HUDEP-2 (cell line): ENCODE results near the gene TBC1D9B.

Experiments
- DNase-seq, 76 experiments: peaks; one replicate each; lab custom pipeline; 2025; ENCODE audit not compliant: unreplicated experiment in 76 of 76; lab: John Stamatoyannopoulos, UW

TBC1D9B gene

GRCh38 chr5:179907556-179908324 is at the start of gene TBC1D9B:
Gene TBC1D9B (minus strand): TSS chr5:179907897. CDS start chr5:179907821, 76 bp downstream.
- peak in 50 of 76 experiments; percentile 8 to 62 (median 30) for DNase-seq

DNA sequence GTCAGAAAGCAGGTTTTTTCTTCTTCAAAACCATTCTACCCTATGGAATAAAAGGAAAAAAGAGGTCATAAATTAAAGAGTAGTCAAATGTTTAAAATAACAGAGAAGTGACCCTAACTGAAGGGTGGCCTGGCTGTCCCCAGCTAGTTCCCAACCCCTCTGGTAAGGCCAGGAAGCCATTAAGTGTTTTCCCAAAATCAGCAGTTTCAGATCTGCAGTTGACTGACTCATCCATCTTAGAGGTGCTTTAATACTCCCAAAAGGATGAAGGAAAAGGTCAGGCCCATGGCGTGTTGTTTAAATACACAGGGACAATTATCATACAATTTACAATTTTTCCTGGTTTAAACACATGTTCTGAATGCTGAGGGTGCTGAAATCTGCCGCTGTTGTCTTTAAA is 47.9 kb upstream of the TBC1D9B start:
- DNase-seq, result no peak

- no peak for DNase-seq
These were observed 47.4 kb upstream of the TBC1D9B start for GRCh38 chr5:179955062-179955461.

DNA sequence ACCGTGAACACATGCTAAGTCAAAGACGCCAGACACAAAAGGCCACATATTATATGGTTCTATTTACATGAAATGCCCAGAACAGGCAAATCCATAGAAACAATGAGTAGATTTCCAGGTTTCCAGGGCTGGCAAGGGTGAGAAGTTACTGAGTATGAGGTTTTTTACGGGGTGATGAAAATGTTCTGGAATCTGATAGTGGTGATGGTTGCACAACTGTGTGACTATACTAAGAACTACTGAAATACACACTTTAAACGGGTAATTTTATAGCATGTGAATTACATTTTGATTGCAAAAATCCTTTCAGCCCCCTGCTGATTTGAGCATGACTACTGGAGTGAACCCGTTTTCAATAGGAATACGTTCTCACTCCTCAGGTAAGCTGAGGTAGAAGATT is 46.7 kb upstream of the TBC1D9B start:
- no peak for DNase-seq

- DNase-seq, result no peak
These were observed 46.3 kb upstream of the TBC1D9B start for GRCh38 chr5:179953987-179954386.

DNA sequence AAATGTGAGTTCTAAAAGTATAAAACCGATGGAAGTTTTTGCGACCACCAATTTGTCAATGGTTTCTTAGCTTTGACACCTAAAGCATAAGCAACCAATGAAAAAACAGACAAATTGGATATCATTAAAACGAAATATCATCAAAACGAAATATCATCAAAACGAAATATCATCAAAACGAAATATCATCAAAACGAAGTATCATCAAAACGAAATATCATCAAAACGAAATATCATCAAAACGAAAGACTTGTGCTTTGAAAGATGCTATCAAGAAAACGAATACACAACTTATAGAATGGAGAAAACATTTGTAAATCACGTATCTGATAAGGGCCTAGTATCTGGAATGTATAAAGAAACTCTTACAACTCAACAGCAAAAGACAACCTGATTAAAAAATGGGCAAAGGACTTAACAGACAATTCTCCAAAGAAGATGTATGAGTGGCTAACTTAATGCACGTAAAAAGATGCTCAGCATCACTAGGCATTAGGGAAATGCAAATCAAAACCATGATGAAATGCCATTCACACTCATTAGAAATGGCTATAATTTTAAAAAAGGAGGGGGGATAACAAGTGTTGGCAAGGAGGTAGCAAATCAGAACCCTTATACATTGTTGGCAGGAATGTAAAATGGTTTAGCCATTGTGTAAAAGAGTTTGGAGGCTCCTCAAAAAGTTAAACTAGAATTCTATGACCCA is 29.4 kb upstream of the TBC1D9B start:
- DNase-seq, result no peak

GRCh38 chr5:179930788-179931473 is 23.2 kb upstream of the TBC1D9B start:
- DNase-seq, result no peak

- no peak for DNase-seq
These were observed 20.1 kb upstream of the TBC1D9B start for GRCh38 chr5:179927824-179928223.

DNA sequence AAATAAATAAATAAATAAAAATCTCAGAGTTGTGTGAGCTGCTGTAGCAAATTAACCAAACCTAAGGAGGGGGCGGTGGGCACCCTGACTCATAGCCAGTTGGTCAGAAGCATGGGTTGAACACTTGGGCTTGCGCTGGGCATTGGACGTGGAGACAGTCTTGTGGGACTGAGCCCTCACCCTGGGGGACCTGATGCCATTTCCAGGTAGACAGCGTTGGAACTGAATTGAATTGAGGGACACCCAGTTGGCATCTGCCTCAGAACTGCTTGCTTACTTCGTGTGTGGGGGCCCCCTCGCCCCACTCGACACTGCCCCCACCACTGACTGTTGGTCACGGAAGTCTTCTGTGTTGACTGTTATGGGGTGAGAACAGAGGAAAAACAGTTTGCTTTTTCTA is 19.0 kb upstream of the TBC1D9B start:
- no peak for DNase-seq

- DNase-seq, result no peak
These were observed 15.7 kb upstream of the TBC1D9B start for GRCh38 chr5:179923436-179923835.

DNA sequence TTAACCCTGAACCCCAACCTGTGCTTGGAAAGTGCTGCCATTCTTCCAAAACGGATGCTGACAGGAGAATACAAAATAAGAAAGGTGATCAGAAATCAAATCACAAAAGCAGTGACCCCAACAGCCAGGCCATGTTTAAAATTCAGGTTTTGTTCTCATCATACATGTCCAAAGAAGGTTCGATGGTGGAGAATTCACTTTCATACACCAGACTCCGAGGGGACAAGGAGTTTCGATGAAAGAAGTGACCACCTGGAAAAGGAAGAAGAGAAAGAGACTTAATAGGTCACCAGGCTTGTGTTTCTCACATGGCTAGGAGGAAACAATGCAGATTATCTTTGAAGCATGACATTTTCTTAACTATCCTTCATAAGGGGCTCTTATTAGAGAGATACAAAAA is 12.5 kb upstream of the TBC1D9B start:
- DNase-seq, result no peak

DNA sequence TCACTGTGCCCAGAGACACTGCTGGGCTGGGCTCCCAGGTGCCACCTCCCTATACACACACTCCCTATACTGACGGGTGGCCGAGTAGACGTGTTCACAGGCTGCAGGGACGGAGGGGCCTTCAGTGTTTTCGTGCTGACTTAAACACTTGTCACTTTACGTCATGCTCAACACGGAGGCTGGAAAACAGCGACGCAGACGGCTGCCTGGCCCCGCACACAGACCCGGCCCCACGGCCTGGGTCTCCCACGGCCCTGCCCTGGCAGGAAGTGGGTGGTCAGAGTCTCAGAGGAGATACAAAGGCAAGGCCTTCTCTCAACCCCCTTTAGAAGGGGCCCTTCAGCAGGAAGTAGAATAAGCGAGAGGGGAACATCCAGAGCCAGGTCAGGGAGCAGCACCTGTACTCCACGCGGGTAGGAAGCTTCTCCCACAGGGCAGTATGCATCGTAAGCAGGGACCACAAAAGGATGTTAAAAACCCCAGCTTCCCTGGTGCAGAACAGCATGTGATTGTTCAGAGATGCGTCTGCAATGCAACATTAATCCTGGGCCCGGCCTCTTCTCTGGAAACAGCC is 11.9 kb upstream of the TBC1D9B start:
- DNase-seq, result no peak

DNA sequence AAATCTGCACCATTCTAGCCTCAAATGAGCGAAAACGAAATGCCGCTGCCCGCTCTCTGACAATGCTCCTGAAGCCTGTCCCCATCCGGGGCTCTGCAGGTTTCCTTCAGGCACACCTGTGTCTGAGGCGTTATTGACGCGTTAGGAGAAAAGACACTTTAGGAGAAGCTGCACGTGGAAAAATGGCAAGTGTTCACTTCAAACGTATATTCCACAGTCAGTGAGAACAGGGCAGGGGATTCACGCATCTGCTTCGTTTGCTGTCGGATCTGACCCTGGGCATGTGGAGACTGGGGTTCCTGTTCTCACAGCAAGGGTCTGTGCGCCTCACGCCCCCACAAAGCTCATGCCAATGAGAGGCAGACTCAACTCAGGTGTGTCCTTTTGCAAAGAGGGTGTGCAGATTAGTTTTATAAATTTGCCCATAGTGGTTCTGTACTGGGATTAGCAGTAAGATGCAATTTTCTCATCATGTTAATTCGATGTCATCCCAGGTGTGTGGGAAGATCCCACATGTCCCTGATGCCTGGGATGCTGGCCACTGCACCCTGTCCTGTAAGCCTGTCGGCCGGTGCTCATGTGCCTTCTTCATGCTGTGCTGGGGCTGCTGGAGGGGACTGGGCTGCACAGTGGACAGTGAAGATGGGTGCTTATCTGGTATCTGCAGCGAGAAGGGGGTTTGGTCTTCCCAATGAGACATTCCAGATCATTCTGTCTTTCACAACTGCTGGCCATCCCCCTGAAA is 11.2 kb upstream of the TBC1D9B start:
- no peak for DNase-seq

GRCh38 chr5:179916523-179916922 is 8.8 kb upstream of the TBC1D9B start:
- DNase-seq, result no peak

GRCh38 chr5:179915406-179915935 is 7.8 kb upstream of the TBC1D9B start:
- DNase-seq, result no peak

DNA sequence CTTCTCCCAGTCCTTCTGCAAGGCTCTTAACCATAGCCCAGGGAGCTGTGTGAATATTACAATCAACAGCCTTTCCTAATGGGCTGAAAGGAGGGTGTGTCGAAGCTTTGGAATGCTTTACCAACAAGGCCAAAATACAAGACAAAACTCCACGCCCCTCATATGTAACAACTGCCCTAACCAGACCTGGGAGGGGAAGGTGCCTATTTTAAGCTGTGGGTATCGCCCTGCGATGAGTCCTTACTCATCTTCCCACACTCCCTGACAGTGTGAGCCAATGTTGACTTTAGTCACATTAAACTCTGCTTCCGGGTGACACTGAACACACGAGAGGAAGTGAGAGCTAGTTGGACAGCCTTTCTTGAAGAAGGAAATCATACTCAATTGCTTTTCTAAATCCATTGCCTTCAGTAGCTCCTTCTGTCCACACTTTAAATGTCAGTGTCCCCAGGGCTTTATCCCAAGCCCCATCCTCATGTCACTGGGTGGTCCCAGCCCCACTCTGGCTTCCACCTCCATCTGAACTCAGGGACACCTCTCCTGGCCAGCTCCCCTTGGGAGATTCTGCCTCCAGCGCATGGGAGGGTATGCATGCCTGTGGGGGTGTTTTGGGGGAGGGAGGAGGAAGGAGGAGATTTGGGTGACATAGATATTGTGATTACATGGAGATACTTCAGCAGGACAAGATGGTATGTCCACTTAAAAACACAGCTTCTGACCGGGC is 6.5 kb upstream of the TBC1D9B start:
- DNase-seq, result no peak

GRCh38 chr5:179913461-179913860 is 5.8 kb upstream of the TBC1D9B start:
- no peak for DNase-seq

DNA sequence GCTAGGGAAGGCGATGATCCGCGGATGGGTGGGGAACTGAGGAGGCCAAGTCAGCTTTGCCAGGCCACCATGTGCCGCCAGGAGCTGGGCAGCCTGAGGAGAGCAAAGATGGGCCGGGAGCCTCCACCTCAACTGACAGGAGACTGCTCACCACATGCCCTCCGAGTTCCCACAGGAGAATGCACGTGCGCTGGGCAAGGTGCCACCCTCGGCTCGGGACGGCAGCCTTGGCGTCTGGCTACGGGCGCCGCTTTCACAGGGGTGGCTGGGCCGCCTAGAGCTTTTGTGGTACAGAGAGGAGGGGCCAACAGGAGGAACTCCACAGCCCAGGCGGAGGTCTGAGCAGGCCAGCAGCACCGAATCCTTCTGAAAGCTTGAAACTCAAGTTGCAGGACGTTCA is 5.3 kb upstream of the TBC1D9B start:
- no peak for DNase-seq

DNA sequence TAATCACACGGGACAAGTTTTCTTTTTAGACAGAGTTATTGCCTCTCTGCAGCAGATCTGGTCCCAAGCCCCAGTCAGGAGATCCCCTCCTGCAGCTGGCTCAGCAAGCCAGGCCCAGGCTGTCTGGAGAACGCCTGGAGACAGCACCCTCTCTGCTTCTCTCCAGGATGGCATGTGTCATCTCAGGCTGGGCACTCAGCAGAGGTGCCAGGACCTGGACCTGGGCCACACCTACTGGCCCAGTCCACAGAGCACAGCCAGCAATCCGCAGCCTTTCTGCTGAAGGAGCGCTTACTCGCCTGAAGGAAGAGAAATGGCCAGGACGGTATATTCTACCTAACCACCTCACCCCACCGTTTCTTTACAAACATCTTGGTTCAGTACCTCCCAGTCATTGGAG is 4.7 kb upstream of the TBC1D9B start:
- DNase-seq, result no peak

GRCh38 chr5:179909224-179909623 is 1.5 kb upstream of the TBC1D9B start:
- DNase-seq, result no peak
